K562 treated with DMSO at 1 percent for 4 hours (cell line): ENCODE data around the gene ANGPTL2. TPM values are rescaled to one million over a fixed set of nuclear protein-coding genes. Genes with fewer than 3 reads are reported as not detected.

Source experiments
- total RNA-seq: library from RNA; unstranded; fragments of 300-600 nt; gene quantifications from 2 replicates; pipeline ENCODE4 v1.2.3, GENCODE V29; 2022; ENCODE audit not compliant: insufficient read depth

The ANGPTL2 gene, protein sequence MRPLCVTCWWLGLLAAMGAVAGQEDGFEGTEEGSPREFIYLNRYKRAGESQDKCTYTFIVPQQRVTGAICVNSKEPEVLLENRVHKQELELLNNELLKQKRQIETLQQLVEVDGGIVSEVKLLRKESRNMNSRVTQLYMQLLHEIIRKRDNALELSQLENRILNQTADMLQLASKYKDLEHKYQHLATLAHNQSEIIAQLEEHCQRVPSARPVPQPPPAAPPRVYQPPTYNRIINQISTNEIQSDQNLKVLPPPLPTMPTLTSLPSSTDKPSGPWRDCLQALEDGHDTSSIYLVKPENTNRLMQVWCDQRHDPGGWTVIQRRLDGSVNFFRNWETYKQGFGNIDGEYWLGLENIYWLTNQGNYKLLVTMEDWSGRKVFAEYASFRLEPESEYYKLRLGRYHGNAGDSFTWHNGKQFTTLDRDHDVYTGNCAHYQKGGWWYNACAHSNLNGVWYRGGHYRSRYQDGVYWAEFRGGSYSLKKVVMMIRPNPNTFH
- total RNA-seq, result not detected in 2 replicates

GRCh38 chr9:127122176-127123063 lies at the start of gene ANGPTL2:
TSS of gene ANGPTL2 (minus strand) at chr9:127122635. CDS start at chr9:127108731, 13,904 bp downstream.

Other genes starting within 250 kb of the ANGPTL2 start
- gene RALGPS1, start 207.9 kb downstream of the ANGPTL2 start, total RNA-seq, result 1.0 and 1.8 TPM in 2 replicates
- 0.34 TPM in 1 of 2 replicates, not detected in the other for gene GARNL3, start 142.1 kb upstream of the ANGPTL2 start, total RNA-seq